Left lung (tissue), 10 donors: ENCODE results near the gene ATXN10. TPM values are rescaled to one million over a fixed set of nuclear protein-coding genes. Genes with fewer than 3 reads are reported as not detected.
A peak's percentile ranks its signal among the peaks of the same experiment; 100 is the strongest.

Experiments used
- ATAC-seq: fragments of 200-7000 bp; cut with Tn5 transposase; one replicate; pipeline ENCODE4 v1.9.1; 2020; ENCODE audit warnings: moderate library complexity
- DNase-seq, 4 donors: peaks; one replicate each; pipeline ENCODE4 v3.0.0-alpha.2; 2013 to 2020
- H3K27ac ChIP-seq, 2 donors: fragments of 200-600 bp; sonication (generic) in 1 of 2; one replicate each; pipeline versions ENCODE4 v1.5.0 to v1.8.0; 2020 to 2021
- H3K27me3 ChIP-seq, 2 donors: fragments of 200-600 bp; sonication (generic) in 1 of 2; one replicate each; pipeline versions ENCODE4 v1.5.0 to v1.8.0; 2020 to 2021
- H3K36me3 ChIP-seq, 2 donors: fragments of 200-600 bp; sonication (generic) in 1 of 2; one replicate each; pipeline versions ENCODE4 v1.5.0 to v1.8.0; 2020 to 2021
- H3K4me1 ChIP-seq, 2 donors: fragments of 200-600 bp; one replicate each; pipeline ENCODE4 v1.8.0; 2021
- H3K4me3 ChIP-seq, 2 donors: fragments of 200-600 bp; sonication (generic) in 1 of 2; one replicate each; pipeline versions ENCODE4 v1.5.0 to v1.8.0; 2020 to 2021; ENCODE audit warnings: mild to moderate bottlenecking in 1 of 2
- H3K9me3 ChIP-seq, 2 donors: fragments of 200-600 bp; sonication (generic) in 1 of 2; one replicate each; pipeline versions ENCODE4 v1.5.0 to v1.8.0; 2020 to 2021
- CTCF ChIP-seq, 2 donors: fragments of 200-600 bp; sonication (generic) in 1 of 2; IDR thresholded peaks; one replicate each; pipeline versions ENCODE4 v1.5.0 to v1.8.0; 2021; ENCODE audit warnings: antibody characterized with exemption in 2 of 2
- intact Hi-C, 2 donors: fragments of 100-400 bp; cut with DNase I; formaldehyde crosslinking; loops; one replicate each; pipeline versions ENCODE4 v1.11.2 to v1.14.2; 2022
- polyA plus RNA-seq, 6 donors: library from polyadenylated mRNA; unstranded; fragments of 120-200 nt; gene quantifications; one replicate each; pipeline ENCODE4 v1.2.1, GENCODE V29; 2013; ENCODE audit not compliant: insufficient read length in 6 of 6
- total RNA-seq, 2 donors: library from RNA; stranded (reverse); fragmentation: NEBNext Ultra II Directional; extraction: Animal tissue kit (Norgen Biotek cat#: 25700); gene quantifications; one replicate each; pipeline ENCODE4 v1.2.1, GENCODE V29; 2021
- donor health status: DM: no; HTN: yes; CAD: no.
- donor health status: DM: no; HTN: no; CAD: no.

Gene ATXN10
- total and polyA plus RNA-seq, 8 donors: 117 to 281 (median 237) TPM

- Histone ChIP-seq H3K4me1 (no peaks in the 10 kb centered on the region), H3K4me3 (no peak overlapping the region), H3K27me3 (no peaks in the 10 kb centered on the region), H3K27ac (no peak overlapping the region), H3K9me3 (no peaks in the 10 kb centered on the region), H3K36me3 (peaks cover 0 to 8% of the 10 kb centered on the region in 2 donors)
- DNase-seq (no peak), ATAC-seq (no peak)
- intact Hi-C loops: no loop called here
- TF ChIP-seq CTCF (IDR thresholded peaks at IDR 0.05): no peak
Observed at GRCh38 chr22:45826520-45826919, 154.9 kb downstream of the ATXN10 start.

GRCh38 chr22:45828841-45829240 lies 157.2 kb downstream of the ATXN10 start:
- no peak overlapping the region for H3K27ac ChIP-seq
- H3K36me3 ChIP-seq: peaks cover 0 to 12% of the 10 kb centered on the region in 2 donors
- intact Hi-C loops: no loop called here
- ATAC-seq: no peak
- no peaks in the 10 kb centered on the region for H3K9me3 ChIP-seq
- H3K27me3 ChIP-seq: no peaks in the 10 kb centered on the region
- TF ChIP-seq CTCF (IDR thresholded peaks at IDR 0.05): no peak
- no peak overlapping the region for H3K4me3 ChIP-seq
- H3K4me1 ChIP-seq: no peaks in the 10 kb centered on the region
- no peak for DNase-seq

GRCh38 chr22:45830531-45831245 lies 159.1 kb downstream of the ATXN10 start:
- no peak overlapping the region for H3K4me3 ChIP-seq
- no peaks in the 10 kb centered on the region for H3K9me3 ChIP-seq
- TF ChIP-seq CTCF (IDR thresholded peaks at IDR 0.05): no peak
- no peaks in the 10 kb centered on the region for H3K4me1 ChIP-seq
- peaks cover 0 to 21% of the 10 kb centered on the region in 2 donors for H3K36me3 ChIP-seq
- H3K27ac ChIP-seq: no peak overlapping the region
- intact Hi-C loops: no loop called here
- peak; percentile 75 for ATAC-seq
- no peak for DNase-seq
- H3K27me3 ChIP-seq: no peaks in the 10 kb centered on the region

- Histone ChIP-seq H3K27me3 (no peaks in the 10 kb centered on the region), H3K27ac (no peak overlapping the region), H3K36me3 (peaks cover 0 to 19% of the 10 kb centered on the region in 2 donors), H3K4me1 (no peaks in the 10 kb centered on the region), H3K4me3 (no peak overlapping the region), H3K9me3 (no peaks in the 10 kb centered on the region)
- DNase-seq (no peak), ATAC-seq (peak; percentile 64)
- intact Hi-C loops: no loop called here
- peak; percentile 9 to 21 for TF ChIP-seq CTCF (IDR thresholded peaks at IDR 0.05)
Observed at GRCh38 chr22:45831394-45831793, 159.8 kb downstream of the ATXN10 start.

- no peaks in the 10 kb centered on the region for H3K9me3 ChIP-seq
- H3K27me3 ChIP-seq: no peaks in the 10 kb centered on the region
- peaks cover 0 to 19% of the 10 kb centered on the region in 2 donors for H3K36me3 ChIP-seq
- ATAC-seq (no peak), DNase-seq (no peak)
- no peaks in the 10 kb centered on the region for H3K4me1 ChIP-seq
- H3K27ac ChIP-seq: no peak overlapping the region
- intact Hi-C loops: no loop called here
- TF ChIP-seq CTCF (IDR thresholded peaks at IDR 0.05): no peak
- H3K4me3 ChIP-seq: no peak overlapping the region
Observed at GRCh38 chr22:45832180-45832579, 160.5 kb downstream of the ATXN10 start.
